Effector CD4-positive, alpha-beta T cell (primary cell): Measurements from ENCODE around the gene ERC2.

Source experiments
- DNase-seq: peaks from one replicate; pipeline ENCODE4 v3.0.0-alpha.2; 2020

ERC2 gene

GRCh38 chr3:55965776-55966175, 502.5 kb downstream of the ERC2 start:
- DNase-seq = no peak

GRCh38 chr3:55964491-55964985, 503.7 kb downstream of the ERC2 start:
- no peak for DNase-seq

- no peak for DNase-seq
Measured at GRCh38 chr3:55963601-55964000, 504.7 kb downstream of the ERC2 start.

GRCh38 chr3:55959471-55960080, 508.7 kb downstream of the ERC2 start:
- DNase-seq = no peak

- DNase-seq = no peak
Measured at GRCh38 chr3:55958605-55959004, 509.7 kb downstream of the ERC2 start.

GRCh38 chr3:55955891-55956477, 512.3 kb downstream of the ERC2 start:
- no peak for DNase-seq

GRCh38 chr3:55951388-55951787, 516.9 kb downstream of the ERC2 start:
- no peak for DNase-seq

- DNase-seq = no peak
Measured at GRCh38 chr3:55947406-55947805, 520.9 kb downstream of the ERC2 start.

- no peak for DNase-seq
Measured at GRCh38 chr3:55946574-55947160, 521.6 kb downstream of the ERC2 start.

- no peak for DNase-seq
Measured at GRCh38 chr3:55942868-55943267, 525.4 kb downstream of the ERC2 start.

GRCh38 chr3:55939287-55939686, 529.0 kb downstream of the ERC2 start:
- DNase-seq = no peak

- DNase-seq = no peak
Measured at GRCh38 chr3:55937301-55937700, 531.0 kb downstream of the ERC2 start.

GRCh38 chr3:55936549-55937052, 531.7 kb downstream of the ERC2 start:
- no peak for DNase-seq

GRCh38 chr3:55935241-55935640, 533.0 kb downstream of the ERC2 start:
- no peak for DNase-seq

GRCh38 chr3:55934771-55935170, 533.5 kb downstream of the ERC2 start:
- DNase-seq = no peak

GRCh38 chr3:55929154-55929869, 539.0 kb downstream of the ERC2 start:
- DNase-seq = no peak

- no peak for DNase-seq
Measured at GRCh38 chr3:55923626-55924025, 544.6 kb downstream of the ERC2 start.

- no peak for DNase-seq
Measured at GRCh38 chr3:55923207-55923606, 545.1 kb downstream of the ERC2 start.

- no peak for DNase-seq
Measured at GRCh38 chr3:55912880-55913279, 555.4 kb downstream of the ERC2 start.

GRCh38 chr3:55911266-55911665, 557.0 kb downstream of the ERC2 start:
- DNase-seq = no peak

GRCh38 chr3:55910543-55910942, 557.7 kb downstream of the ERC2 start:
- no peak for DNase-seq

GRCh38 chr3:55909373-55909772, 558.9 kb downstream of the ERC2 start:
- DNase-seq = no peak

- no peak for DNase-seq
Measured at GRCh38 chr3:55907616-55908015, 560.7 kb downstream of the ERC2 start.

- DNase-seq = no peak
Measured at GRCh38 chr3:55906896-55907295, 561.4 kb downstream of the ERC2 start.
